Activated naive CD8-positive, alpha-beta T cell treated with anti-CD3 and anti-CD28 coated beads, Interleukin-2, amount 50 U/mL, for 24 hours (primary cell): ENCODE results near the gene ATP2A3.

Experiments
- ATAC-seq: fragments of 150-1000 bp; cut with Tn5 transposase; one replicate; pipeline ENCODE4 v1.10.0; 2021
- DNase-seq: peaks from one replicate; pipeline ENCODE4 v3.0.0; 2021
- H3K27ac Mint-ChIP-seq: one replicate; pipeline ENCODE4 v1.8.0; 2021; ENCODE audit warnings: mild to moderate bottlenecking, mixed read lengths
- H3K27me3 Mint-ChIP-seq: one replicate; pipeline ENCODE4 v1.8.0; 2021; ENCODE audit warnings: mixed read lengths
- H3K36me3 Mint-ChIP-seq: one replicate; pipeline ENCODE4 v1.8.0; 2021; ENCODE audit warnings: low read depth, mixed read lengths
- H3K4me1 Mint-ChIP-seq: one replicate; pipeline ENCODE4 v1.8.0; 2021; ENCODE audit warnings: mixed read lengths
- H3K4me3 Mint-ChIP-seq: one replicate; pipeline ENCODE4 v1.8.0; 2021; ENCODE audit warnings: mild to moderate bottlenecking, moderate library complexity, mixed read lengths
- H3K9me3 Mint-ChIP-seq: one replicate; pipeline ENCODE4 v1.8.0; 2021; ENCODE audit warnings: mixed read lengths

Gene ATP2A3

DNA sequence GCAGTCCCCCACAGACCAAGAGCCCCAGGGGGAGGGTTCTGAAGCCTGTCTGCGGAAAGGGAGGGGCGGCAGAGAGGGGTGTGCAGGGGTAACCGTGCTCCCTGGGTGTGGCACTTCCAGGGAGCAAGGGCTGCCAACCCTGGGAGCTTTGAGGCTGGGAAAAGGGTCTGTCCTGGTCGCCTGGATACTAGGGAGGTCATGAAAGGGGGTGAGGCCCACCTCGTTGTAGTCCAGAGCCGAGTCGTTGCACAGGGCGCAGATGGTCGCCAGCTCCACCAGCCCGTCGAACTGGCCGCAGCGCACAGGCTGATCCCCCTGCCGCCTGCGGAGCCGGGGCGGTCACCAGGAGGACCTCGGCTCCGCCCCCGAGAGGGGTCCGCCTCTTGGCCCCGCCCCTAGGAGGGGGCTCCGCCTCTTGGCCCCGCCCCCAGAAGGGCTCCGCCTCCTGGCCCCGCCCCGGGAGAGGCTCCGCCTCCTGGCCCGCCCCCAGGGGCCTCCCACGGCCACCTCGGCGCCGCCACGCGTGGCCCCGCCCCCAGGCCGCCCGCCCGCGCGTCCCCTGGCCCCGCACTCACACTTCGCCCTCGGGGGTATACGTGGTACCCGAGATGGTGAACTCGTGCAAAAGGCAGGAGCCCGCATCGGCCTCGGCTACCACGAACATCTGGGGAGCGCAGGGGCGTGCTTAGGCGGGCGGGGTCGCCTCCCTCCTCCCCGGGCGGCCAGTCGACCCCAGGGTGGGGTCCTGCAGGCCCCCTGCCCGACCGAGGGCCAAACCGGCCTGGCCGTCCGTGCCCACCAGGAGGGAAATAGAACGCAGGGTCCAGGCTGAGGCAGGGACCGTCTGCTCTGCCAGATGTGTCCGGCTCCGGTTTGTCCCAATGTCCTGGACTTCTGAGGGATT is 19.5 kb downstream of the ATP2A3 start:
- no peaks in the 10 kb centered on the region for H3K4me1 Mint-ChIP-seq
- peak; percentile 47 for DNase-seq
- no peak overlapping the region for H3K4me3 Mint-ChIP-seq
- ATAC-seq, result peak; percentile 35
- H3K27ac Mint-ChIP-seq, result no peak overlapping the region
- no peaks in the 10 kb centered on the region for H3K9me3 Mint-ChIP-seq
- no peaks in the 10 kb centered on the region for H3K27me3 Mint-ChIP-seq
- peaks cover 22% of the 10 kb centered on the region for H3K36me3 Mint-ChIP-seq

DNA sequence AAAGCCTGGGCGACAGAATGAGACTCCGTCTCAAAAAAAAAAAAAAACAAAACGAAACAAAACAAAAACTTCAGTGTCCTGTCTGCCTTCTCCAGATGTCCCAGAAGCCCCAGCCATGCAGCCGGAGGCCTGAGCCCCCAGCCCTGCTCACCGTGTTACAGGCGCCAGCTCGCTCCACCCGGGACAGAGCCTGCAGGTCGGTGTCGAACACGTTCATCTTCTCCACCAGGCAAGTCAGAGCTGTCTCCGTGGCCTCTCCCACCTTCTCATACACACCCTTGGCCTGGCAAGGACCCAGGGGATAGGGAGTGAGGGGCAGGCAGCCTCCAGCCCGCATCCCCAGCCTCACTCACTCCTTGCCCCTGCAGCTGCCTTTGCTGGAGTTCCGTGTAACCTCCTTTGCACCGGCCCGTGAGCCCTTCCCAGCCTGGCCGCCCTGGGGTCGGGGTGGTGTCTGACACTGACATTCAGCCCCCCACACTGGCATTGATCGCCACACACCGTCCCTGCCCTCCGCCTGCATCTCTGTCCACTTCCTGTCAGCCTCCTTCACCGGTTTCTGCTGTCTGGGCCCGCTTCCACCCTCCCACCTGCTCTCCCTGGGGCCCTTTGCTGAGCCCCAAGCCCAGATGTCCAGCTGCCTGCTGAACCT is 20.9 kb downstream of the ATP2A3 start:
- Mint-ChIP-seq H3K27me3 (no peaks in the 10 kb centered on the region), H3K9me3 (no peaks in the 10 kb centered on the region), H3K36me3 (peaks cover 21% of the 10 kb centered on the region), H3K4me1 (no peaks in the 10 kb centered on the region), H3K4me3 (no peak overlapping the region), H3K27ac (no peak overlapping the region)
- DNase-seq (no peak), ATAC-seq (no peak)

DNA sequence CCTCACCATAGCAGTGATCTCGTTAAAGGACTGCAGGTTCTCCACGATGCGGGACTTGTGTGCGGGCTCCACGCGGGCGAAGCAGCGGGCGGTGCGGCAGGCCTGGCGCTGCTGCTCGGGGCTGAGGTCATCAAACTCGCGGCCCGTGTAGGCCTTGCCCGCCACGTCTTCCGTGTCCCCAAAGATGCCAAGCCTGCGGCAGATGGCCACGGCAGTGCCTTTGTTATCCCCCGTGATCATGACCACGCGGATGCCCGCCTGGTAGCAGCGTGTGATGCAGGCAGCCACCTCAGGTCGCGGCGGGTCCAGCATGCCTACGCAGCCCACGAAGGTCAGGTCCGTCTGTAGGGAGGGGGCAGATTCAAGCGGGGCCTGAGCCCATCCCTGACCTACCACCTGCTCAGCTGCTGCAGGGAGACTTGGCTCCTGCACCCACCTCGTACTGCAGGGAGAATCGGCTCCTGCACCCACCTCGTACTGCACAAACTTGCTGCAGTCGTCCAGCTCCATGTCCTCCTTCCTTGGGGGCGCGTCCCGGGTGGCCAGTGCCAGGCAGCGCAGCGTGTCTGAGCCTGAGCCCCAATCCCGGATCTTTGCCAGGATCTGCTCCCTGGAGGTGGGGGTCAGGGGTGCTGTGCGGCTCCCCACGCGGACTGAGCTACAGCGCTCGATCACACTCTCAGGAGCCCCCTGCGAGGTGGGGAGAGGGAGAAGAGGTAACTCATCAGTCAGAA is 23.1 kb downstream of the ATP2A3 start:
- DNase-seq (no peak), ATAC-seq (no peak)
- Mint-ChIP-seq H3K9me3 (no peaks in the 10 kb centered on the region), H3K4me1 (no peaks in the 10 kb centered on the region), H3K27me3 (no peaks in the 10 kb centered on the region), H3K36me3 (peaks cover 34% of the 10 kb centered on the region), H3K27ac (no peak overlapping the region), H3K4me3 (no peak overlapping the region)

GRCh38 chr17:3937359-3937758 is 26.9 kb downstream of the ATP2A3 start:
- ATAC-seq, result no peak
- no peak overlapping the region for H3K4me3 Mint-ChIP-seq

DNA sequence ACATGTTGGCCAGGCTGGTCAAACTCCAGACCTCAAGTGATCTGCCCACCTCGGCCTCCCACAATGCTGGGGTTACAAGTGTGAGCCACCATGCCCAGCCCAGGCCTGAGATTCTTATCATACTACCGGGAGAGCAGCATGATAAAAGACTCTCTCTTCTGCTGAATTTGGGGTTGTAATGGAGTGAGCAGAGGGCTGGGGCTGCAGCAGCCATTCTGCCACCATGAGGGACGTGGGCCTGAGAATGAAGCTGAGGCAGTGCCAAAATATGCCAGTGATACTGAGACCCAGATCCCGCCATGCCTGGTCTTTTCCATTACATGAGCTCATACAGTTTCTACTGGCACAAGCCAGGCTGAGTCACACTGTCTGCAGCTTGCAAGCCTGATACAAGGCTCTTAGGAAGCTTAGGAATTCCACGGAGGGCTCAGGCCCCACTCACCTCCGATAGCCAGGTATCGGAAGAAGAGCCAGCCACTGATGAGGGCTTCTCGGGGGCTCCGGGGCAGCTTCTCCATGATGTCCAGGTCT is 28.3 kb downstream of the ATP2A3 start:
- Mint-ChIP-seq H3K36me3 (peaks cover 25% of the 10 kb centered on the region), H3K4me1 (no peaks in the 10 kb centered on the region), H3K27me3 (no peaks in the 10 kb centered on the region), H3K27ac (no peak overlapping the region), H3K9me3 (no peaks in the 10 kb centered on the region), H3K4me3 (no peak overlapping the region)
- DNase-seq (no peak), ATAC-seq (no peak)

More at GRCh38 chr17:3937359-3937758, 26.9 kb downstream of the ATP2A3 start:
- H3K9me3 Mint-ChIP-seq, result no peaks in the 10 kb centered on the region
- no peaks in the 10 kb centered on the region for H3K4me1 Mint-ChIP-seq
- peaks cover 27% of the 10 kb centered on the region for H3K36me3 Mint-ChIP-seq
- no peak overlapping the region for H3K27ac Mint-ChIP-seq
- H3K27me3 Mint-ChIP-seq, result no peaks in the 10 kb centered on the region
- DNase-seq, result no peak

- no peak for ATAC-seq
- Mint-ChIP-seq H3K36me3 (peaks cover 23% of the 10 kb centered on the region), H3K27ac (no peak overlapping the region), H3K27me3 (no peaks in the 10 kb centered on the region), H3K4me3 (no peak overlapping the region), H3K9me3 (no peaks in the 10 kb centered on the region), H3K4me1 (no peaks in the 10 kb centered on the region)
- peak; percentile 25 for DNase-seq
Observed at GRCh38 chr17:3935140-3935542, 29.1 kb downstream of the ATP2A3 start.

- DNase-seq, result no peak
- Mint-ChIP-seq H3K36me3 (peaks cover 4% of the 10 kb centered on the region), H3K27ac (no peak overlapping the region)
Observed at GRCh38 chr17:3929764-3930163, 34.5 kb downstream of the ATP2A3 start.

GRCh38 chr17:3929181-3929580 is 35.1 kb downstream of the ATP2A3 start:
- H3K27ac Mint-ChIP-seq, result no peak overlapping the region
- H3K4me3 Mint-ChIP-seq, result no peak overlapping the region
- no peak for ATAC-seq
- no peaks in the 10 kb centered on the region for H3K9me3 Mint-ChIP-seq
- H3K36me3 Mint-ChIP-seq, result peaks cover 4% of the 10 kb centered on the region
- DNase-seq, result no peak
- no peaks in the 10 kb centered on the region for H3K27me3 Mint-ChIP-seq
- no peaks in the 10 kb centered on the region for H3K4me1 Mint-ChIP-seq

More at GRCh38 chr17:3929764-3930163, 34.5 kb downstream of the ATP2A3 start:
- Mint-ChIP-seq H3K27me3 (no peaks in the 10 kb centered on the region), H3K4me1 (no peaks in the 10 kb centered on the region), H3K9me3 (no peaks in the 10 kb centered on the region), H3K4me3 (no peak overlapping the region)
- no peak for ATAC-seq

DNA sequence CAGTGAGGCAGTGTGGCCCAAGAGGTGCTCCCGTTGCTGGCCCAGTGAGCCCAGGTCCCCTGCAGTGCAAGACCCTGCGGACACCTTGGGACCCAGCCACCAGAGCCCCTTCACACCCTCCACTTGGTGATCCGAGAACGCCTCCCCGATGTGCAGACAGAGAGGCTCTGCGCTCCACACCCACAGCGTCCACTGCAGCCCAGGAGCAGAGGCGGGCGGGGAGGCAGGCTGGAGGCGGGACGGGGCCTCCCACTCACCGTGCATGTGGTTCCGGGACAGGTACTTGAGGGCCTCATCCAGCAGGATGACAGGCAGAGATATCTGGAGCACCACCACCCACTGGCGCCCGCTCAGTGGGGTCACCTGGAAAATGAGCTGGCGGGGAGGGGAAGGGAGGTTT is 35.8 kb downstream of the ATP2A3 start:
- no peaks in the 10 kb centered on the region for H3K9me3 Mint-ChIP-seq
- no peaks in the 10 kb centered on the region for H3K27me3 Mint-ChIP-seq
- H3K4me1 Mint-ChIP-seq, result no peaks in the 10 kb centered on the region
- peaks cover 4% of the 10 kb centered on the region for H3K36me3 Mint-ChIP-seq
- no peak overlapping the region for H3K27ac Mint-ChIP-seq
- no peak for DNase-seq
- no peak for ATAC-seq
- no peak overlapping the region for H3K4me3 Mint-ChIP-seq

DNA sequence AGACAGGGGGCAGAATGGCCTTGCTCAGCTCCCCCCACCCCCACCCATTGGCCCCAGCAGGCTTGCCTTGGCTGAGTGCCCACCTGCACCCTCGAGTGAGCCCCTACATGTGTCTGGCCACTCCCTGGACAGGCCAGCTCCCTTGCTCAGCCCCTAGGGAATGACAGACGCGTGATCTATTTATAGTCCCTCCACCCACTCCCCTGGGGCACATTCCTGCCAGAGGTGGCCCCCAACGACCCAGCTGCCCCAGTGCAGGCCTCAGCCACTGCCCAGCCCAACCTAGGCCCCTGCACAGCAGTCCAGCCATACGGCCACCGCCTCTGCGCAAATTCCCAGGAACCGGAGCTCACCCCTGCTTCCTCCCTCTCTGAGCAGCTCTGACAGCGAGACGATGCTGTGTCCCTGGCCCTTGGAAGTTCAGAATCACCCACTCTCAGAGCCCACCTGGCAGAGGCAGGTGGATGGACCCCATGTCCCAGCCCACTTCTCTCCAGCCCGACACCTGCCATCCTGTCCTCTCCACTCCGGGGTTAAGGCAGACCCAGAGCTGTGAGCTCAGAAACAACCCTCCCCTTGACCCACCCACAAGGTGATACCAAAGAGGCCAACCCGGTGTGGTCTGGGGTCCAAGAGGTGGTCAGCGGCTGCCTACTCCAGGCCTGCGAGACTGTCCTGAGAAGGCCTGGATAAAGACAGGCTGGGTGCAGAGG is 36.5 kb downstream of the ATP2A3 start:
- Mint-ChIP-seq H3K9me3 (no peaks in the 10 kb centered on the region), H3K27me3 (no peaks in the 10 kb centered on the region), H3K4me3 (no peak overlapping the region), H3K27ac (no peak overlapping the region), H3K4me1 (no peaks in the 10 kb centered on the region), H3K36me3 (peaks cover 2% of the 10 kb centered on the region)
- no peak for DNase-seq
- no peak for ATAC-seq

DNA sequence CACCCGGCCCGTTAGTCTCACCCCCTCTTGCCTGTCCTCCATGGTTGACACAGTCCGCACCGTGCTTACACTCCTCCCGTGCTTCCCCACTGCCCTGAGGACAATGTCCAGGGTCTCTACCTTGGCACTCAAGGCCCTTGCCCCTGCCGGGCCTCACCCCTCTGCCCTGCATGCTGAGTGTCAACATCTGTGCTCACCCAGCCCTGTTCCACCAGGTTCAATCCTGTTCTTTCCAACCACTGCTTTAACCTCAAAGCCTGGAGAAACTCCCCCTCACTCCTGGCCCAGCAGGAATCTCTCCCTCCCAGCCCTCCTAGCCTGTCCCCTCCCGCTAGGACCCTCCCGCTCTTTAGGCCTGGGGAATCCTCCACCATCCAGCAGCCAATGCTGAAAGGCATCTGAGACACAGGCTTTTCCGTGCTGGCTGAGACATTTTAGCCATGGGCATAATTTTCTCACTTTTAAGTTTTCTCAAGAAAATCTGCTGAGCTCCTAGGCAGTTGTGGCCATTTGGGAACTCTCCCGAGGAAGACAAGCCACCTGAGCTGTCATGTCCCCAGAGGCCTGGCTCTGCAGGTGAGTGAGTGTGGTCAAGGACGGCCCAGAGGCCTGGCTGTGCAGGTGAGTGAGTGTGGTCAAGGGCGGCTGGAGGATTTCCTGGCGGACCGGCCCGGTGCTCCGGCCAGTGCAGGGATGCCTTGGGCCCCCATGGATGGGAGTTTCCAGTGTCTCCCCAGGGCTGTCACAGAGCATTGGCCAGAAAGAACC is 37.2 kb downstream of the ATP2A3 start:
- ATAC-seq (no peak), DNase-seq (no peak)
- H3K4me3 Mint-ChIP-seq, result no peak overlapping the region
- no peaks in the 10 kb centered on the region for H3K4me1 Mint-ChIP-seq
- H3K27me3 Mint-ChIP-seq, result no peaks in the 10 kb centered on the region
- no peaks in the 10 kb centered on the region for H3K9me3 Mint-ChIP-seq
- no peaks in the 10 kb centered on the region for H3K36me3 Mint-ChIP-seq
- no peak overlapping the region for H3K27ac Mint-ChIP-seq

- Mint-ChIP-seq H3K27ac (no peak overlapping the region), H3K4me1 (no peaks in the 10 kb centered on the region), H3K27me3 (no peaks in the 10 kb centered on the region), H3K4me3 (no peak overlapping the region), H3K36me3 (no peaks in the 10 kb centered on the region), H3K9me3 (no peaks in the 10 kb centered on the region)
- ATAC-seq (no peak), DNase-seq (no peak)
Observed at GRCh38 chr17:3925684-3926485, 38.4 kb downstream of the ATP2A3 start.
